Caco-2 (cell line): ENCODE measurements around the gene OR2J2. TPM values are rescaled to one million over a fixed set of nuclear protein-coding genes. Genes with fewer than 3 reads are reported as not detected.
"Not testable (repeated sequence)": the region's sequence is repeated elsewhere in the genome, so short reads cannot be mapped to it uniquely, and the experiment has no call there.

Experiments used
- BruUV-seq: library from RNA; stranded (reverse); fragments of 400-500 nt; replicated peaks from 2 replicates; lab custom pipeline; 2021; lab: Mats Ljungman, UMichigan
- CTCF ChIA-PET: fragments of 300-600 bp; sonication (Branson Sonifier 250); formaldehyde crosslinking; loops from one replicate; lab custom pipeline; 2022; ENCODE audit warnings: antibody characterized with exemption; lab: Charles Lee
- POLR2A ChIA-PET: fragments of 300-600 bp; sonication (Branson Sonifier 250); formaldehyde crosslinking; loops from one replicate; lab custom pipeline; 2022; ENCODE audit warnings: antibody characterized with exemption; lab: Charles Lee
- DNase-seq, 2 experiments: peaks; one replicate each; pipeline versions ENCODE4 v3.0.0 to v3.0.0-alpha.2; 2020 to 2022
- H3K27me3 ChIP-seq: replicated peaks from 2 replicates; pipeline ENCODE4 v1.6.0; 2011; ENCODE audit warnings: low read length; ENCODE audit not compliant: control insufficient read depth, insufficient read depth
- H3K36me3 ChIP-seq: 2 replicates; pipeline ENCODE4 v1.5.1; 2011; ENCODE audit warnings: low read length; ENCODE audit not compliant: control insufficient read depth, insufficient read depth
- H3K4me1 ChIP-seq: fragments of 250-450 bp; sonication (Bioruptor Pico); 2 replicates; pipeline ENCODE4 v1.5.1; 2020; ENCODE audit warnings: mild to moderate bottlenecking
- H3K4me3 ChIP-seq: 2 replicates; pipeline ENCODE4 v1.5.1; 2011; ENCODE audit warnings: low read depth, mild to moderate bottlenecking, control low read depth, low read length
- H3K9me3 ChIP-seq: fragments of 250-450 bp; sonication (Bioruptor Pico); 2 replicates; pipeline ENCODE4 v1.5.1; 2020; ENCODE audit warnings: mild to moderate bottlenecking, moderate library complexity
- H3K27ac Mint-ChIP-seq: one replicate; pipeline ENCODE4 v1.8.0; 2022; ENCODE audit warnings: mixed read lengths; ENCODE audit not compliant: unreplicated experiment
- H3K27me3 Mint-ChIP-seq: one replicate; pipeline ENCODE4 v1.8.0; 2022; ENCODE audit warnings: mixed read lengths; ENCODE audit not compliant: insufficient read depth, unreplicated experiment
- H3K36me3 Mint-ChIP-seq: one replicate; pipeline ENCODE4 v1.8.0; 2022; ENCODE audit warnings: mild to moderate bottlenecking, mixed read lengths; ENCODE audit not compliant: insufficient read depth, unreplicated experiment
- H3K4me1 Mint-ChIP-seq: one replicate; pipeline ENCODE4 v1.8.0; 2022; ENCODE audit warnings: low read depth, mixed read lengths; ENCODE audit not compliant: unreplicated experiment
- H3K4me3 Mint-ChIP-seq: one replicate; pipeline ENCODE4 v1.8.0; 2022; ENCODE audit warnings: mild to moderate bottlenecking, moderate library complexity, mixed read lengths; ENCODE audit not compliant: unreplicated experiment
- H3K9me3 Mint-ChIP-seq: one replicate; pipeline ENCODE4 v1.8.0; 2022; ENCODE audit warnings: mixed read lengths; ENCODE audit not compliant: unreplicated experiment
- CTCF ChIP-seq, 2 experiments: fragments of 200-600 bp in 1 of 2; IDR thresholded peaks; 1 replicate in 1 of 2; 2 replicates in 1 of 2; pipeline versions ENCODE4 v1.5.1 to v1.8.0; 2011 to 2022; ENCODE audit warnings: antibody characterized with exemption in 1 of 2, control low read depth in 1 of 2, inconsistent platforms in 1 of 2, low read depth in 1 of 2, low read length in 1 of 2, mild to moderate bottlenecking in 1 of 2, moderate library complexity in 1 of 2; ENCODE audit not compliant: insufficient read depth in 1 of 2, severe bottlenecking in 1 of 2, unreplicated experiment in 1 of 2
- intact Hi-C: fragments of 100-400 bp; cut with micrococcal nuclease; formaldehyde crosslinking; loops from one replicate; pipeline ENCODE4 v1.10.0; 2022; ENCODE audit not compliant: unreplicated experiment
- total RNA-seq: library from RNA; stranded (reverse); gene quantifications from 2 replicates; pipeline ENCODE4 v1.2.3, GENCODE V29; 2022

Gene OR2J2
- total RNA-seq, 1 experiment from 2014 or later, result not detected

GRCh38 chr6:29142309-29142708 lies 28.4 kb upstream of the OR2J2 start:
- Histone ChIP-seq H3K36me3 (no peaks in the 10 kb centered on the region), H3K4me1 (peaks cover 31% of the 10 kb centered on the region), H3K9me3 (no peaks in the 10 kb centered on the region), H3K4me3 (no peak overlapping the region), H3K27me3 (no peaks in the 10 kb centered on the region)
- no peak for TF ChIP-seq CTCF (IDR thresholded peaks at IDR 0.05; ENCODE audit: insufficient read depth in 1 of 2, low read depth in 1 of 2, low read length in 1 of 2, severe bottlenecking in 1 of 2, unreplicated experiment in 1 of 2)
- Mint-ChIP-seq H3K36me3 (no peaks in the 10 kb centered on the region), H3K4me1 (peaks cover 21% of the 10 kb centered on the region), H3K4me3 (peak overlapping the region; percentile 29), H3K27ac (peak overlapping the region; percentile 83), H3K27me3 (no peaks in the 10 kb centered on the region), H3K9me3 (peaks cover 8% of the 10 kb centered on the region)
- POLR2A ChIA-PET, result no interaction called here
- no TSS peak for BruUV-seq
- DNase-seq, result peak in 1 of 2 experiments; percentile 45
- intact Hi-C loops, result no loop called here
- CTCF ChIA-PET, result no interaction called here

- no peak for DNase-seq
Measured at GRCh38 chr6:29146179-29146578, 24.5 kb upstream of the OR2J2 start.

GRCh38 chr6:29147074-29147473 lies 23.6 kb upstream of the OR2J2 start:
- no peaks in the 10 kb centered on the region for H3K27me3 ChIP-seq
- Mint-ChIP-seq H3K27me3 (no peaks in the 10 kb centered on the region), H3K4me1 (peaks cover 26% of the 10 kb centered on the region), H3K9me3 (peaks cover 23% of the 10 kb centered on the region), H3K4me3 (no peak overlapping the region), H3K27ac (no peak overlapping the region), H3K36me3 (no peaks in the 10 kb centered on the region)
- ChIA-PET POLR2A (no interaction called here), CTCF (no interaction called here)
- H3K4me3 ChIP-seq, result no peak overlapping the region
- BruUV-seq, result no TSS peak
- TF ChIP-seq CTCF (IDR thresholded peaks at IDR 0.05; ENCODE audit: insufficient read depth in 1 of 2, low read depth in 1 of 2, low read length in 1 of 2, severe bottlenecking in 1 of 2, unreplicated experiment in 1 of 2), result no peak
- no peak for DNase-seq
- no peaks in the 10 kb centered on the region for H3K9me3 ChIP-seq
- H3K4me1 ChIP-seq, result peaks cover 24% of the 10 kb centered on the region
- H3K36me3 ChIP-seq, result no peaks in the 10 kb centered on the region
- intact Hi-C loops, result no loop called here

More at GRCh38 chr6:29146179-29146578, 24.5 kb upstream of the OR2J2 start:
- Mint-ChIP-seq H3K4me3 (no peak overlapping the region), H3K4me1 (peaks cover 29% of the 10 kb centered on the region), H3K27ac (peak overlapping the region; percentile 46), H3K27me3 (no peaks in the 10 kb centered on the region), H3K36me3 (no peaks in the 10 kb centered on the region), H3K9me3 (peaks cover 23% of the 10 kb centered on the region)
- Histone ChIP-seq H3K4me3 (no peak overlapping the region), H3K27me3 (no peaks in the 10 kb centered on the region), H3K4me1 (peaks cover 31% of the 10 kb centered on the region), H3K36me3 (no peaks in the 10 kb centered on the region), H3K9me3 (no peaks in the 10 kb centered on the region)
- ChIA-PET CTCF (no interaction called here), POLR2A (no interaction called here)
- no TSS peak for BruUV-seq
- TF ChIP-seq CTCF (IDR thresholded peaks at IDR 0.05; ENCODE audit: insufficient read depth in 1 of 2, low read depth in 1 of 2, low read length in 1 of 2, severe bottlenecking in 1 of 2, unreplicated experiment in 1 of 2), result no peak
- intact Hi-C loops, result no loop called here

GRCh38 chr6:29149444-29149843 lies 21.3 kb upstream of the OR2J2 start:
- H3K36me3 ChIP-seq, CTCF ChIA-PET, H3K27me3 ChIP-seq, H3K4me3 ChIP-seq, intact Hi-C loops, H3K4me1 ChIP-seq, POLR2A ChIA-PET, DNase-seq, H3K27ac Mint-ChIP-seq, H3K36me3 Mint-ChIP-seq, H3K9me3 ChIP-seq, BruUV-seq, H3K4me3 Mint-ChIP-seq, H3K27me3 Mint-ChIP-seq: not testable (repeated sequence)
- Mint-ChIP-seq H3K4me1 (peaks cover 22% of the 10 kb centered on the region), H3K9me3 (peaks cover 23% of the 10 kb centered on the region)
